RWPE2 (cell line): ENCODE results near the gene PPFIA4.

Experiments used
- ATAC-seq: fragments of 200-7000 bp; cut with Tn5 transposase; 3 replicates; pipeline ENCODE4 v1.9.1; 2021; ENCODE audit warnings: low read depth
- DNase-seq: peaks from one replicate; pipeline ENCODE4 v3.0.0-alpha.2; 2020; ENCODE audit warnings: low spot score
- H3K27ac ChIP-seq: fragments of 450-650 bp; 2 replicates; pipeline ENCODE4 v1.5.1; 2017; ENCODE audit warnings: mild to moderate bottlenecking; ENCODE audit not compliant: poor library complexity, severe bottlenecking
- H3K27me3 ChIP-seq: fragments of 250-450 bp; sonication (Bioruptor Pico); 2 replicates; pipeline ENCODE4 v1.5.1; 2021; ENCODE audit warnings: mild to moderate bottlenecking, moderate library complexity; ENCODE audit not compliant: insufficient read depth, poor library complexity, severe bottlenecking
- H3K36me3 ChIP-seq: fragments of 250-450 bp; sonication (Bioruptor Pico); 2 replicates; pipeline ENCODE4 v1.5.1; 2020; ENCODE audit warnings: low read depth, mild to moderate bottlenecking, moderate library complexity
- H3K4me1 ChIP-seq: fragments of 250-450 bp; sonication (Bioruptor Pico); 2 replicates; pipeline ENCODE4 v1.5.1; 2021; ENCODE audit warnings: mild to moderate bottlenecking, moderate library complexity; ENCODE audit not compliant: insufficient read depth, poor library complexity, severe bottlenecking
- H3K4me3 ChIP-seq: fragments of 250-450 bp; sonication (Bioruptor Pico); 2 replicates; pipeline ENCODE4 v1.5.1; 2021; ENCODE audit warnings: mild to moderate bottlenecking, moderate library complexity; ENCODE audit not compliant: severe bottlenecking
- H3K9me3 ChIP-seq: fragments of 250-450 bp; sonication (Bioruptor Pico); 2 replicates; pipeline ENCODE4 v1.5.1; 2021; ENCODE audit warnings: mild to moderate bottlenecking, moderate library complexity; ENCODE audit not compliant: severe bottlenecking
- CTCF ChIP-seq: fragments of 450-650 bp; IDR thresholded peaks from one replicate; pipeline ENCODE4 v1.5.1; 2017; ENCODE audit warnings: mild to moderate bottlenecking, moderate library complexity; ENCODE audit not compliant: poor library complexity, severe bottlenecking

The PPFIA4 gene

GRCh38 chr1:203089651-203090045 lies 63.4 kb downstream of the PPFIA4 start:
- Histone ChIP-seq H3K27ac (no peak overlapping the region), H3K9me3 (no peaks in the 10 kb centered on the region), H3K4me1 (peaks cover 10% of the 10 kb centered on the region), H3K36me3 (no peaks in the 10 kb centered on the region), H3K27me3 (no peaks in the 10 kb centered on the region), H3K4me3 (no peak overlapping the region)
- TF ChIP-seq CTCF = no peak
- ATAC-seq = no peak
- no peak for DNase-seq

GRCh38 chr1:203090421-203091198 lies 64.3 kb downstream of the PPFIA4 start:
- H3K9me3 ChIP-seq = no peaks in the 10 kb centered on the region
- TF ChIP-seq CTCF = no peak
- H3K27me3 ChIP-seq = no peaks in the 10 kb centered on the region
- H3K4me1 ChIP-seq = peaks cover 10% of the 10 kb centered on the region
- DNase-seq (no peak), ATAC-seq (peak; percentile 14; the same call in 1 of the 3 replicates)
- H3K4me3 ChIP-seq = no peak overlapping the region
- no peak overlapping the region for H3K27ac ChIP-seq
- H3K36me3 ChIP-seq = no peaks in the 10 kb centered on the region

- Histone ChIP-seq H3K27me3 (no peaks in the 10 kb centered on the region), H3K27ac (no peak overlapping the region), H3K36me3 (no peaks in the 10 kb centered on the region), H3K9me3 (no peaks in the 10 kb centered on the region), H3K4me1 (peaks cover 10% of the 10 kb centered on the region), H3K4me3 (no peak overlapping the region)
- DNase-seq (no peak), ATAC-seq (no peak)
- TF ChIP-seq CTCF = no peak
Measured at GRCh38 chr1:203091199-203091477, 64.8 kb downstream of the PPFIA4 start.

GRCh38 chr1:203091761-203092330 lies 65.6 kb downstream of the PPFIA4 start:
- Histone ChIP-seq H3K9me3 (no peaks in the 10 kb centered on the region), H3K27ac (no peak overlapping the region), H3K36me3 (no peaks in the 10 kb centered on the region), H3K4me3 (no peak overlapping the region), H3K4me1 (peaks cover 10% of the 10 kb centered on the region), H3K27me3 (no peaks in the 10 kb centered on the region)
- ATAC-seq = no peak
- no peak for TF ChIP-seq CTCF
- no peak for DNase-seq
